Neuron (in vitro differentiated cells): ENCODE data around the gene IFT27.
A peak's percentile ranks its signal among the peaks of the same experiment; 100 is the strongest.

Experiments used
- H2AFZ ChIP-seq: one replicate; pipeline ENCODE4 v1.6.1; 2013; ENCODE audit warnings: low read depth, mild to moderate bottlenecking, inconsistent platforms, low read length, moderate library complexity
- H3K27me3 ChIP-seq: one replicate; pipeline ENCODE4 v1.6.1; 2013; ENCODE audit warnings: low read length; ENCODE audit not compliant: insufficient read depth
- H3K36me3 ChIP-seq: one replicate; pipeline ENCODE4 v1.6.1; 2013; ENCODE audit warnings: low read length; ENCODE audit not compliant: insufficient read depth
- H3K4me1 ChIP-seq: one replicate; pipeline ENCODE4 v1.6.1; 2013; ENCODE audit warnings: low read length; ENCODE audit not compliant: insufficient read depth
- H3K4me3 ChIP-seq: 2 replicates; pipeline ENCODE4 v1.5.1; 2013; ENCODE audit warnings: mild to moderate bottlenecking, low read length, moderate library complexity
- H3K9me3 ChIP-seq: one replicate; pipeline ENCODE4 v1.6.1; 2013; ENCODE audit warnings: low read length

Gene IFT27

DNA sequence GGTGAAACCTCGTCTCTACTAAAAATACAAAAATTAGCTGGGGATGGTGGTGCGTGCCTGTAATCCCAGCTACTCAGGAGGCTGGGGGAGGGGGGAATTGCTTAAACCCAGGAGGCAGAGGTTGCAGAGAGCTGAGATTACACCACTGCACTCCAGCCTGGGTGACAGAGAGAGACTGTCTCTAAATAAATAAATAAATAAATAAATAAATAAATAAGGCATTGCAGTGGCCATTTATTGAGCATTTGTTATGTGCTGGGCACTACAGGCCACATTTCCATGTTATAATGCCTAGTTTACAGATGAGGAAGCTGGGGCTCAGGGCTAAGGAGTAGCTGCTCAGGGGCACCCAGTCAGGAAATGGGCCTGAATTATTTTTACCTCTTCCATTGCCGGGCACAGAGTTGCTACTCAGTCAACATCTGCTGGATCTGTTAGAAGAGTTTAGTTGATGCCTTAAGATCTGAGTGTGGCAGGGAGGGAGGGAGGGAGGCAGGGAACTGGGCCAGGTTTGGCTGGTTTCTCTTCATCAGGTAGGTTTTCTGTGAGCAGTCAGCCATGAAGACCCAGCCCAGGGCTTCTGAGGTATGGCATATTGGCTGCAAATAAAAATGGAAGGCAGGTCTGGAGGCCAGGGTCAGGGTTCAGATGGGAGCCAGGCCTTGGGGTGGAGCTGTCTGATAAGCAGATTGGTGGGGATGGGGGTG is 35.3 kb upstream of the IFT27 start:
- no peak overlapping the region for H3K4me3 ChIP-seq
- H2AFZ ChIP-seq: no peak overlapping the region
- H3K36me3 ChIP-seq: no peaks in the 10 kb centered on the region
- no peaks in the 10 kb centered on the region for H3K4me1 ChIP-seq
- H3K27me3 ChIP-seq: peaks cover 18% of the 10 kb centered on the region
- H3K9me3 ChIP-seq: no peaks in the 10 kb centered on the region

- Histone ChIP-seq H3K4me1 (no peaks in the 10 kb centered on the region), H3K9me3 (no peaks in the 10 kb centered on the region), H2AFZ (no peak overlapping the region), H3K4me3 (no peak overlapping the region), H3K36me3 (no peaks in the 10 kb centered on the region), H3K27me3 (no peaks in the 10 kb centered on the region)
Measured at GRCh38 chr22:36809351-36809750, 33.4 kb upstream of the IFT27 start.

- Histone ChIP-seq H2AFZ (no peak overlapping the region), H3K4me3 (no peak overlapping the region), H3K9me3 (no peaks in the 10 kb centered on the region), H3K4me1 (no peaks in the 10 kb centered on the region), H3K27me3 (no peaks in the 10 kb centered on the region), H3K36me3 (no peaks in the 10 kb centered on the region)
Measured at GRCh38 chr22:36808721-36809344, 32.9 kb upstream of the IFT27 start.

DNA sequence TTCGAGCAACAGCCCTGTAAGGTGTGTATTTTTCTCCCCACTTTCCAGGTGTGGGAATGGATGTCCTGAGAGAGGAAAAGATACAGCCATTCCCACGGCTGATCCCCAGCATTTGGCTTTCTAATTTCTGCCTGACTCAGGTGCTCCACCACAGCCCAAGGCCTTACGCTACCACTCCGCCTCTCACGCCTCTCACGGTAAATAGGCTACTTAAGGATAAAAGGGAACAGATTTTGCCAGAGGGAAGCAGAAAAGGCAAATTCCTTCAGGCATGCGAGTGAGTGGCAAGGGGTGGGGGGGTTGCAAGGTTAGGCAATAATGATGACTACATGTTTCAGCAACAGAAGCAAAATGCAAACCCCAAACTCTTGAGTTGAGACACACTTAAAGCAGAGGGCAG is 31.7 kb upstream of the IFT27 start:
- no peak overlapping the region for H3K4me3 ChIP-seq
- no peaks in the 10 kb centered on the region for H3K36me3 ChIP-seq
- H3K4me1 ChIP-seq: no peaks in the 10 kb centered on the region
- H3K27me3 ChIP-seq: no peaks in the 10 kb centered on the region
- H2AFZ ChIP-seq: no peak overlapping the region
- H3K9me3 ChIP-seq: no peaks in the 10 kb centered on the region

- no peaks in the 10 kb centered on the region for H3K9me3 ChIP-seq
- H3K36me3 ChIP-seq: no peaks in the 10 kb centered on the region
- no peaks in the 10 kb centered on the region for H3K27me3 ChIP-seq
- H2AFZ ChIP-seq: no peak overlapping the region
- no peaks in the 10 kb centered on the region for H3K4me1 ChIP-seq
- no peak overlapping the region for H3K4me3 ChIP-seq
Measured at GRCh38 chr22:36806835-36807234, 30.9 kb upstream of the IFT27 start.

- H3K9me3 ChIP-seq: no peaks in the 10 kb centered on the region
- H3K36me3 ChIP-seq: no peaks in the 10 kb centered on the region
- no peaks in the 10 kb centered on the region for H3K27me3 ChIP-seq
- H3K4me1 ChIP-seq: peaks cover 4% of the 10 kb centered on the region
- H3K4me3 ChIP-seq: no peak overlapping the region
- no peak overlapping the region for H2AFZ ChIP-seq
Measured at GRCh38 chr22:36803358-36803757, 27.4 kb upstream of the IFT27 start.

GRCh38 chr22:36798674-36799066 is 22.8 kb upstream of the IFT27 start:
- Histone ChIP-seq H3K4me1 (peaks cover 36% of the 10 kb centered on the region), H3K27me3 (peaks cover 5% of the 10 kb centered on the region), H3K36me3 (no peaks in the 10 kb centered on the region), H3K9me3 (no peaks in the 10 kb centered on the region), H3K4me3 (no peak overlapping the region), H2AFZ (no peak overlapping the region)

- Histone ChIP-seq H3K4me3 (peak overlapping the region; percentile 10), H2AFZ (peak overlapping the region; percentile 14), H3K36me3 (no peaks in the 10 kb centered on the region), H3K4me1 (peaks cover 36% of the 10 kb centered on the region), H3K9me3 (no peaks in the 10 kb centered on the region), H3K27me3 (peaks cover 5% of the 10 kb centered on the region)
Measured at GRCh38 chr22:36797911-36798673, 22.2 kb upstream of the IFT27 start.

GRCh38 chr22:36797374-36797773 is 21.5 kb upstream of the IFT27 start:
- peaks cover 36% of the 10 kb centered on the region for H3K4me1 ChIP-seq
- peak overlapping the region; percentile 10 for H3K4me3 ChIP-seq
- H3K36me3 ChIP-seq: no peaks in the 10 kb centered on the region
- H3K27me3 ChIP-seq: peaks cover 5% of the 10 kb centered on the region
- no peaks in the 10 kb centered on the region for H3K9me3 ChIP-seq
- H2AFZ ChIP-seq: peak overlapping the region; percentile 14

DNA sequence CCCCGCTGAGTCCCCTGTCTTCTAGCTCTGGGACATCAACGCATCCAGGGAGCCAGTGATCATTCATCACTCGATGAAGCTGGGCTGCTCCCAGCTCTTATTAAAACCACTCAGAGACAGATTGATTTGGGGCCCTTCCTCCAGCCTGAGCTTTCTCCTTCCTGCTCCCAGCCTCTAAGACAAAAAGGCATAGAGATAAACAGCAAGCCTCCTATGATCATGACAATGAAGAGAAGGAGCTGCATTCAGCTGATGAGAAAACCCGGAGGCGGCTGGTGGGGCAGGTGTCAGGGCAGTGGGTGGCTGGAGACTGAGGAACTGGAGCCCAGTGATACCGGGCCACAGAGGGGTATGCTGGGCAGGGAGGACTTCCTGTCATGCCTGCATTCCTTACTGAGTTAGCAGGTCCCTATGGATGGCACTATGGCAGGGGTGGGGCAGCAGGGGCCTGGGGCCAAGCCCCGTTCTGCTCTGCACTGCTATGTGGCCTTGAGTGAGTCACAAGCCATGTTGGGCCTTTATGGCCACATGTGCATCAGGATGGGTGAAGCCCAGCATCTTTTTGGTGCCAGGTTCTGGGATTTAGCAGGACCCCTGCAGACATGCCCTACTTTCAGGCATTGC is 20.7 kb upstream of the IFT27 start:
- Histone ChIP-seq H2AFZ (no peak overlapping the region), H3K4me3 (no peak overlapping the region), H3K36me3 (no peaks in the 10 kb centered on the region), H3K4me1 (peaks cover 36% of the 10 kb centered on the region), H3K9me3 (no peaks in the 10 kb centered on the region), H3K27me3 (peaks cover 5% of the 10 kb centered on the region)

GRCh38 chr22:36795633-36796032 is 19.7 kb upstream of the IFT27 start:
- H3K9me3 ChIP-seq: no peaks in the 10 kb centered on the region
- no peaks in the 10 kb centered on the region for H3K36me3 ChIP-seq
- H3K4me3 ChIP-seq: no peak overlapping the region
- H3K4me1 ChIP-seq: peaks cover 36% of the 10 kb centered on the region
- H3K27me3 ChIP-seq: peaks cover 5% of the 10 kb centered on the region
- H2AFZ ChIP-seq: no peak overlapping the region

DNA sequence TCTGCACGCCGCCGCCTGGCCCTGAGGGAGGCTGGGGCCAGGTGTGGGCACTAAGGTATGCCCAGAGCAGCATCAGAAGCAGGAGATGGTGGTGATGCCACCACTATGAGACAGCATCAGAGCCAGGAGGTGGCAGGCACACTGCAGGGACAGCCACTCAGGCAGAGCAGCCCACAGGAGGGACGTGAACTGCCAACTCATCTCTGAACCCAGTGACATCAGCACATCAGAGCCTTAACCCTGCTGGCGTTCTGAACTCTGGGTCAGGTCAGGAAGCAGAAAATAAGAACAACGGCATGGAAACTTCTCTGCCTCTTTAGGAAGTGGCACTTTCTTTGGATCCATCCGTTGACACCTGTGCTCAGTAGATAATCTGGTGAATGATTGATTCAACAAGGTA is 14.7 kb upstream of the IFT27 start:
- peaks cover 3% of the 10 kb centered on the region for H3K27me3 ChIP-seq
- H3K36me3 ChIP-seq: no peaks in the 10 kb centered on the region
- H2AFZ ChIP-seq: no peak overlapping the region
- no peak overlapping the region for H3K4me3 ChIP-seq
- no peaks in the 10 kb centered on the region for H3K9me3 ChIP-seq
- peaks cover 7% of the 10 kb centered on the region for H3K4me1 ChIP-seq
